H1 (cell line): Measurements from ENCODE around the gene SCAMP3. TPM values are rescaled to one million over a fixed set of nuclear protein-coding genes. Genes with fewer than 3 reads are reported as not detected.

Source experiments
- CTCF ChIA-PET: fragments of 300-600 bp; sonication (Branson Sonifier 250); formaldehyde crosslinking; loops from one replicate; lab custom pipeline; 2021; ENCODE audit not compliant: partially characterized antibody; lab: Charles Lee
- POLR2A ChIA-PET: fragments of 300-600 bp; sonication (Branson Sonifier 250); formaldehyde crosslinking; loops from one replicate; lab custom pipeline; 2021; ENCODE audit warnings: inconsistent platforms; ENCODE audit not compliant: partially characterized antibody; lab: Charles Lee
- DNase-seq, 2 experiments: peaks; one replicate each; pipeline versions ENCODE4 v3.0.0 to v3.0.0-alpha.2; 2010 to 2022; ENCODE audit warnings: low spot score in 2 of 2, low read depth in 1 of 2, mixed read lengths in 1 of 2
- FAIRE-seq: peaks from 2 replicates; lab custom pipeline; 2011; peaks lifted over from hg19 to GRCh38; lab: Jason Lieb, UNC
- H2AFZ ChIP-seq: 2 replicates; pipeline ENCODE4 v1.8.1; 2012; ENCODE audit warnings: low read length, inconsistent platforms
- H2AK5ac ChIP-seq: 2 replicates; pipeline ENCODE4 v1.6.1; 2013; ENCODE audit warnings: low read depth, low read length
- H2BK120ac ChIP-seq: replicated peaks from 2 replicates; pipeline ENCODE3; 2013; ENCODE audit warnings: low read depth, low read length, inconsistent platforms
- H2BK12ac ChIP-seq: 2 replicates; pipeline ENCODE4 v1.6.1; 2013; ENCODE audit warnings: low read depth, low read length
- H2BK15ac ChIP-seq: 2 replicates; pipeline ENCODE4 v1.6.1; 2013; ENCODE audit warnings: low read length
- H2BK20ac ChIP-seq: 2 replicates; pipeline ENCODE4 v1.6.1; 2013; ENCODE audit warnings: low read length
- H2BK5ac ChIP-seq: 2 replicates; pipeline ENCODE4 v1.6.1; 2013; ENCODE audit warnings: low read depth, low read length
- H3K14ac ChIP-seq: 2 replicates; pipeline ENCODE4 v1.6.1; 2013; ENCODE audit warnings: inconsistent platforms; ENCODE audit not compliant: insufficient read length
- H3K18ac ChIP-seq: 2 replicates; pipeline ENCODE4 v1.6.1; 2013; ENCODE audit warnings: low read length; ENCODE audit errors: extremely low read depth
- H3K23ac ChIP-seq: 2 replicates; pipeline ENCODE4 v1.6.1; 2013; ENCODE audit warnings: inconsistent platforms; ENCODE audit not compliant: insufficient read length
- H3K23me2 ChIP-seq: 2 replicates; pipeline ENCODE4 v1.6.1; 2013; ENCODE audit warnings: low read depth, low read length
- H3K27ac ChIP-seq: 2 replicates; pipeline ENCODE4 v1.6.1; 2011; ENCODE audit warnings: low read depth, low read length, inconsistent platforms
- H3K27me3 ChIP-seq, 4 experiments: replicated peaks in 1 of 4; 1 replicate in 1 of 4; 2 replicates in 3 of 4; pipeline versions ENCODE4 v1.6.1 to v1.8.1; 2011 to 2013; ENCODE audit warnings: low read length in 3 of 4, mild to moderate bottlenecking in 3 of 4, inconsistent platforms in 2 of 4, mixed read lengths in 2 of 4, moderate library complexity in 1 of 4; ENCODE audit not compliant: control insufficient read depth in 3 of 4, insufficient read depth in 3 of 4; ENCODE audit errors: extremely low read depth in 1 of 4
- H3K36me3 ChIP-seq, 4 experiments: 2 replicates each; pipeline versions ENCODE4 v1.6.1 to v1.8.1; 2011 to 2013; ENCODE audit warnings: mild to moderate bottlenecking in 4 of 4, low read length in 3 of 4, moderate library complexity in 2 of 4, control low read depth in 1 of 4, inconsistent platforms in 1 of 4; ENCODE audit not compliant: insufficient read depth in 4 of 4, control insufficient read depth in 2 of 4
- H3K4ac ChIP-seq: replicated peaks from 2 replicates; pipeline ENCODE3; 2013; ENCODE audit warnings: low read length, low read depth, mixed read lengths, inconsistent platforms; ENCODE audit not compliant: insufficient read length
- H3K4me1 ChIP-seq, 4 experiments: replicated peaks in 1 of 4; 1 replicate in 1 of 4; 2 replicates in 3 of 4; pipeline versions ENCODE4 v1.6.1 to v1.8.1; 2011 to 2013; ENCODE audit warnings: low read length in 3 of 4, inconsistent platforms in 2 of 4, mixed read lengths in 1 of 4; ENCODE audit not compliant: insufficient read depth in 4 of 4, control insufficient read depth in 3 of 4
- H3K4me2 ChIP-seq, 2 experiments: 2 replicates each; pipeline versions ENCODE4 v1.6.1 to v1.8.1; 2011 to 2013; ENCODE audit warnings: low read depth in 2 of 2, low read length in 2 of 2, control low read depth in 1 of 2, inconsistent platforms in 1 of 2, mild to moderate bottlenecking in 1 of 2; ENCODE audit not compliant: insufficient read depth in 1 of 2
- H3K4me3 ChIP-seq, 4 experiments: fragments of 200-600, 300-600 bp in 1 of 4; sonication (generic), shearing (Covaris generic), sonication (Bioruptor Twin) in 1 of 4; 2 replicates each; pipeline versions ENCODE4 v1.5.1 to v1.8.1; 2011 to 2016; ENCODE audit warnings: low read length in 4 of 4, low read depth in 3 of 4, control low read depth in 2 of 4, inconsistent platforms in 2 of 4, mild to moderate bottlenecking in 2 of 4, mixed read lengths in 1 of 4, moderate library complexity in 1 of 4; ENCODE audit not compliant: insufficient read depth in 2 of 4; ENCODE audit errors: extremely low read depth in 1 of 4
- H3K56ac ChIP-seq: replicated peaks from 2 replicates; pipeline ENCODE3; 2013; ENCODE audit warnings: low read depth, mild to moderate bottlenecking, mixed read lengths, low read length, inconsistent platforms; ENCODE audit not compliant: insufficient read length
- H3K79me1 ChIP-seq: 2 replicates; pipeline ENCODE4 v1.6.1; 2013; ENCODE audit warnings: low read depth, low read length, control low read depth
- H3K79me2 ChIP-seq, 2 experiments: 2 replicates each; pipeline versions ENCODE4 v1.6.1 to v1.8.1; 2012 to 2013; ENCODE audit warnings: low read length in 2 of 2, mild to moderate bottlenecking in 2 of 2, inconsistent platforms in 1 of 2; ENCODE audit not compliant: insufficient read depth in 2 of 2, control insufficient read depth in 1 of 2
- H3K9ac ChIP-seq, 4 experiments: replicated peaks in 1 of 4; 1 replicate in 1 of 4; 2 replicates in 3 of 4; pipeline versions ENCODE4 v1.6.1 to v1.8.1; 2011 to 2013; ENCODE audit warnings: low read depth in 3 of 4, low read length in 3 of 4, control low read depth in 2 of 4, mild to moderate bottlenecking in 2 of 4, moderate library complexity in 2 of 4, inconsistent platforms in 1 of 4; ENCODE audit errors: extremely low read depth in 1 of 4
- H3K9me3 ChIP-seq, 2 experiments: 2 replicates each; pipeline versions ENCODE4 v1.6.1 to v1.8.1; 2012 to 2013; ENCODE audit warnings: mild to moderate bottlenecking in 2 of 2, moderate library complexity in 2 of 2, control low read depth in 1 of 2, inconsistent platforms in 1 of 2, low read depth in 1 of 2, low read length in 1 of 2, mixed read lengths in 1 of 2; ENCODE audit not compliant: insufficient read depth in 2 of 2
- H4K20me1 ChIP-seq, 2 experiments: replicated peaks in 1 of 2; 2 replicates each; pipeline versions ENCODE3 to v1.8.1; 2011 to 2013; ENCODE audit warnings: inconsistent platforms in 2 of 2, low read length in 2 of 2, mild to moderate bottlenecking in 1 of 2; ENCODE audit not compliant: insufficient read depth in 2 of 2, control insufficient read depth in 1 of 2
- H4K5ac ChIP-seq: 2 replicates; pipeline ENCODE4 v1.6.1; 2013; ENCODE audit warnings: low read length, low read depth, mixed read lengths, inconsistent platforms; ENCODE audit not compliant: insufficient read length
- H4K8ac ChIP-seq: 2 replicates; pipeline ENCODE4 v1.8.0; 2013; ENCODE audit warnings: mild to moderate bottlenecking, moderate library complexity, low read length, inconsistent platforms; ENCODE audit not compliant: insufficient read depth; ENCODE audit errors: extremely low read depth
- H4K91ac ChIP-seq: replicated peaks from 2 replicates; pipeline ENCODE3; 2013; ENCODE audit warnings: low read length, mixed read lengths, inconsistent platforms; ENCODE audit not compliant: insufficient read length
- ASH2L ChIP-seq: fragments of 200-600, 300-600 bp; sonication (generic); IDR thresholded peaks from one replicate; pipeline ENCODE4 v1.7.1; 2017; ENCODE audit warnings: low read length
- CBX5 ChIP-seq: fragments of 300-800, 300-1000 bp; sonication (generic); IDR thresholded peaks from 2 replicates; pipeline ENCODE4 v1.7.1; 2016; ENCODE audit warnings: antibody characterized with exemption, low read length, low read depth
- CBX8 ChIP-seq: fragments of 300-800, 300-1000 bp; sonication (generic); IDR thresholded peaks from 2 replicates; pipeline ENCODE4 v1.7.1; 2016; ENCODE audit warnings: low read depth, low read length, borderline replicate concordance
- CHD1 ChIP-seq: IDR thresholded peaks from 2 replicates; pipeline ENCODE4 v1.6.1; 2012; ENCODE audit warnings: low read depth, low read length, improper control_type of control experiment
- HDAC2 ChIP-seq, 2 experiments: fragments of 300-600 bp in 1 of 2; sonication (generic) in 1 of 2; IDR thresholded peaks; 2 replicates each; pipeline ENCODE4 v1.6.1; 2011 to 2012; ENCODE audit warnings: low read depth in 2 of 2, low read length in 2 of 2, mild to moderate bottlenecking in 2 of 2, moderate library complexity in 2 of 2, borderline replicate concordance in 1 of 2, inconsistent platforms in 1 of 2
- KDM5A ChIP-seq: fragments of 200-600 bp; IDR thresholded peaks from 2 replicates; pipeline ENCODE4 v1.7.1; 2012; ENCODE audit warnings: mild to moderate bottlenecking, low read length, inconsistent platforms, mixed read lengths
- RBBP5 ChIP-seq: IDR thresholded peaks from 2 replicates; pipeline ENCODE4 v1.7.1; 2012; ENCODE audit warnings: low read depth, mild to moderate bottlenecking, inconsistent platforms, low read length, moderate library complexity, borderline replicate concordance
- SIN3A ChIP-seq, 2 experiments: IDR thresholded peaks in 1 of 2; conservative IDR thresholded peaks in 1 of 2; 2 replicates each; pipeline ENCODE4 v1.6.1; 2011 to 2012; ENCODE audit warnings: low read length in 2 of 2, improper control_type of control experiment in 1 of 2, low read depth in 1 of 2, mild to moderate bottlenecking in 1 of 2
- SIRT6 ChIP-seq: IDR thresholded peaks from one replicate; pipeline ENCODE4 v1.7.1; 2012; ENCODE audit warnings: low read length, inconsistent platforms
- SUZ12 ChIP-seq: fragments of 200-600 bp; sonication (generic); IDR thresholded peaks from 2 replicates; pipeline ENCODE4 v1.6.1; 2012; ENCODE audit warnings: mild to moderate bottlenecking, inconsistent platforms, low read length, moderate library complexity, mixed read lengths
- TEAD4 ChIP-seq: IDR thresholded peaks from 2 replicates; pipeline ENCODE4 v1.6.1; 2012; ENCODE audit warnings: low read depth, low read length, inconsistent platforms, mixed read lengths
- USF2 ChIP-seq: IDR thresholded peaks from 2 replicates; pipeline ENCODE4 v1.6.1; 2011; ENCODE audit warnings: low read length, improper control_type of control experiment
- WGBS, 2 experiments: shearing (Covaris generic) in 1 of 2; methylation state at CpG; one replicate each; pipeline versions ENCODE4 v1.1.6 to v1.1.7; 2013 to 2015; ENCODE audit warnings: low lambda C conversion rate in 2 of 2, mixed read lengths in 2 of 2, inconsistent platforms in 1 of 2, low coverage in 1 of 2, missing lambda C conversion rate in 1 of 2; ENCODE audit not compliant: insufficient replicate concordance in 2 of 2, insufficient coverage in 1 of 2, insufficient read length in 1 of 2; ENCODE audit errors: extremely low coverage in 1 of 2, missing lambda C conversion rate in 1 of 2; 5-methylcytosine and 5-hydroxymethylcytosine counted together
- polyA plus RNA-seq, 7 experiments: library from polyadenylated mRNA; depleted of rRNA in 3 of 7; stranded (reverse) in 5 of 7; unstranded in 2 of 7; fragments of >200 nt in 5 of 7; fragments of 200-250 nt in 2 of 7; gene quantifications; 1 replicate in 5 of 7; 2 replicates in 1 of 7; 4 replicates in 1 of 7; pipeline versions ENCODE4 v1.2.1 to v1.2.3, GENCODE V29; 2011 to 2013; ENCODE audit warnings: missing spikeins in 2 of 7, mixed read lengths in 2 of 7
- total RNA-seq: library from RNA; stranded (reverse); fragmentation: NEBNext Ultra II Directional; extraction: Animal tissue kit (Norgen Biotek cat#: 25700); gene quantifications from 2 replicates; pipeline ENCODE4 v1.2.1, GENCODE V29; 2021

Gene SCAMP3
- total and polyA plus RNA-seq, 2 of the 8 experiments (the other 6 are each of a cell fraction or from before 2014, with no cell fraction given): 48.9 to 143 TPM

- H3K4me1 ChIP-seq: peaks cover 0 to 2% (median 0%) of the 10 kb centered on the region in 4 experiments; a peak in 2 of 7 replicates
- no peak overlapping the region for H2BK12ac ChIP-seq
- no peaks in the 10 kb centered on the region for H3K23me2 ChIP-seq
- no peaks in the 10 kb centered on the region for H3K9me3 ChIP-seq
- no peak overlapping the region; the same call in 1 of the 2 replicates for H2BK5ac ChIP-seq
- no peak overlapping the region for H2BK120ac ChIP-seq
- no peak overlapping the region for H3K4me2 ChIP-seq
- H3K79me2 ChIP-seq: no peaks in the 10 kb centered on the region
- H3K18ac ChIP-seq: no peak overlapping the region
- no peak overlapping the region for H4K8ac ChIP-seq
- 0 out of 2 replicates have a peak overlapping the region, but pooled peaks have one; percentile 5 for H2BK15ac ChIP-seq
- H3K27me3 ChIP-seq: no peaks in the 10 kb centered on the region
- 0 out of 2 replicates have a peak overlapping the region, but pooled peaks have one; percentile 39 for H2AK5ac ChIP-seq
- no peak overlapping the region for H3K23ac ChIP-seq
- no peak overlapping the region for H4K5ac ChIP-seq
- POLR2A ChIA-PET: interaction anchor here (1.0 to 2.0 kb wide), 5 partner anchors 11 to 40 kb away, joined by 3 to 6 read pairs (median 4); partner anchors contain the start of genes CLK2 and RUSC1
- no peak overlapping the region for H3K56ac ChIP-seq
- no peak overlapping the region for H2BK20ac ChIP-seq
- H3K9ac ChIP-seq: no peak overlapping the region
- H3K14ac ChIP-seq: no peak overlapping the region
- H2AFZ ChIP-seq: no peak overlapping the region
- CTCF ChIA-PET: interaction anchor here (0.6 to 8.4 kb wide), 6 partner anchors 11 to 287 kb away, joined by 3 to 79 read pairs (median 4); partner anchors contain the start of genes CLK2 and FDPS
- no peaks in the 10 kb centered on the region; a peak in 1 of 8 replicates for H3K36me3 ChIP-seq
- H3K4me3 ChIP-seq: no peak overlapping the region
- no peak overlapping the region for H4K91ac ChIP-seq
- no peak overlapping the region for H3K27ac ChIP-seq
- no peak overlapping the region for H3K4ac ChIP-seq
- H4K20me1 ChIP-seq: no peaks in the 10 kb centered on the region
- H3K79me1 ChIP-seq: no peaks in the 10 kb centered on the region
- FAIRE-seq: no peak
- 93% methylated on average over 12 of the region's 12 CpGs; no CpG with 5 or more reads in 1 of the 2 experiments for WGBS, 2 experiments
- DNase-seq: no peak
- TF ChIP-seq CHD1 (no peak), HDAC2 (IDR thresholded peaks at IDR 0.05; ENCODE audit: borderline replicate concordance in 1 of 2, low read depth in 2 of 2, low read length in 2 of 2) (no peak), CBX8 (no peak), TEAD4 (no peak), ASH2L (no peak), CBX5 (no peak), RBBP5 (no peak), USF2 (no peak), SIRT6 (no peak), KDM5A (no peak), SIN3A (conservative IDR thresholded peaks at IDR 0.05 in 1 of 2, IDR thresholded peaks at IDR 0.05 in 1 of 2; ENCODE audit: low read depth in 1 of 2, low read length in 2 of 2) (no peak), SUZ12 (no peak)
These were observed 22.3 kb upstream of the SCAMP3 start for GRCh38 chr1:155284476-155284875.
